HG02623 (cell line): ENCODE data around the gene GPALPP1.
"Not testable (repeated sequence)": the region's sequence is repeated elsewhere in the genome, so short reads cannot be mapped to it uniquely, and the experiment has no call there.

ENCODE experiments used
- ATAC-seq: cut with Tn5 transposase; IDR thresholded peaks from one replicate; pipeline ENCODE4 v1.9.1; 2021; ENCODE audit warnings: moderate library complexity; ENCODE audit not compliant: unreplicated experiment

The GPALPP1 gene

DNA sequence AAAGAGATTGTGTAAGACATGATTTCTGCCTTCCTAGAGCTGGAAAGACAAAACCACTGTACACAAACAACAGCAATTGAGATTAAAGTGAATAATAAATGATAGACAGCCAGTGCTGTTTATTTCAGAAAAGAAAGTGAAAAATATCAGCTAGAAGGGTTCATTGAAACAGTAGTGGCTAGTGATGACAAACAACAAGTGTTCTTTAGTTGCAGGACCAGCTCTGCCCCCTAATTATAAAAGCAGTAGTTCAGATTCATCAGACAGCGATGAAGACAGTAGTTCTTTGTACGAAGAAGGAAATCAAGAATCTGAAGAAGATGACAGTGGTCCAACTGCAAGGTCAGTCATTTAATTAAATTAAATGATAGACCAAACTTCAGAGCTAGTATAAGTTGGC lies 14.8 kb downstream of the GPALPP1 start:
- ATAC-seq, result no peak

DNA sequence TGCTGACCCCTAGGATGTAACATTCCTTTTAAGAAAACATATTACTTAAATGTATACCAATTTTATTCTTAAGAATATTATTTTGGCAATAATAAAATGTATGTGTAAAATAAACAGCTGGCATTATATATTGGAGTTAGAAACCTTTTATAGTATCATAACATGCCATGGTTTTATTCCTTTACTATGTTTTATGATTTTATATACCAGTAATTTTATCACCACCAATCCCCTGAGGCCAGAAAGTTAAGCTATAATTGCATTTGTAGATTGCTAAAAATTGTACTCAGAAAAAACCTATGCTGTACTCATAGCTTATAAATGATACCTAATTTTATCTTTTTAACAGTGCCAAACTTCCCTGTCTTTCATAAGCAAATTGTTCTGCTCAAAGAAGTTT lies 17.9 kb downstream of the GPALPP1 start:
- no peak for ATAC-seq

DNA sequence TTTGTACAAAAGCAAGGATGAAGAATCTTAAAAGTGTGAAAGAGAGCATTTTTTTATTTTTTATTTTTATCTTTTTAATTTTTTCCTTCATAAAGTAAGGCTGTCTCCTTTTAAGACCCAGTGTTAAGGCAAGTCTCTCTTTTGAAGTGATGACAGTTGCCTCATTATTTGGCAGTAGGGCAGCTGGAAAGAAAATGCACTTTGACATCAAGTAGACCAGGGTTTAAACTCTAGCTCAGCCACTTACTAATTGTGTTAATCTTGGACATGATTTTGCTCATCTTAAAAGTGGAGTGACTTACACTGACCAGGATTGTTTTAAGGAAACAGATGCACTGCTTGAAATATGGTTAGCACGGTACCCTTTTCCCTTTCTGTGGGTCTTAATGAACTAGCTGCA lies 18.5 kb downstream of the GPALPP1 start:
- ATAC-seq, result no peak

DNA sequence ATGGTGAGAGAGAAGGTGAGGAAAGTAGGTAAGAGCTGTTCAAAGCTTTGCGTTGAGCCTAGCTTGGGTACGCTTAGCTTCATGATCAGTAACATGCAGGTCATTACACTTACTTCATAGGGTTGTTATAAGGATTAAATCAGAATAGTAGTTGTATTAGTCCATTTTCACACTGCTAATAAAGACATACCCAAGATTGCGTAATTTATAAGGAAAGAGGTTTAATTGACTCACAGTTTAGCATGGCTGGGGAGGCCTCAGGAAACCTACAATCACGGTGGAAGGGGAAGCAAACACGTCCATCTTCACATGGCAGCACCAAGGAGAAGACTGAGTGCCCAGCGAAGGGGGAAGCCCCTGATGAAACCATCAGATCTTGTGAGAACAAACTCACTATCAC lies 21.9 kb downstream of the GPALPP1 start:
- no peak for ATAC-seq

DNA sequence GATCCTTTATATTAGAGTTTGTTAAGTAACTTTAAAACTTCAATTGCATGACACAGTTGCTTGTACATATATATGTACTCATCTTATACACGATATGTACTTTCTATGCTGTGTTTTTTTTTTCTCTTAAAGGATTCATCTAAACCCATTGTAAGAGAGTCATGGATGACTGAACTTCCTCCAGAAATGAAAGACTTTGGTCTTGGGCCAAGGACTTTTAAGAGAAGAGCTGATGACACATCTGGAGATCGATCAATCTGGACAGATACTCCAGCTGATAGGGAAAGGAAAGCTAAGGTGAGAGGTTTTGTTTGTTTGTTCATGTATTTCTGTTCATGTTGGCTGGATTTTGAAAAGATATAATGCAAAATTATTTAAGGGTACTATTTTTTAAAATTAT lies 26.0 kb downstream of the GPALPP1 start:
- no peak for ATAC-seq

DNA sequence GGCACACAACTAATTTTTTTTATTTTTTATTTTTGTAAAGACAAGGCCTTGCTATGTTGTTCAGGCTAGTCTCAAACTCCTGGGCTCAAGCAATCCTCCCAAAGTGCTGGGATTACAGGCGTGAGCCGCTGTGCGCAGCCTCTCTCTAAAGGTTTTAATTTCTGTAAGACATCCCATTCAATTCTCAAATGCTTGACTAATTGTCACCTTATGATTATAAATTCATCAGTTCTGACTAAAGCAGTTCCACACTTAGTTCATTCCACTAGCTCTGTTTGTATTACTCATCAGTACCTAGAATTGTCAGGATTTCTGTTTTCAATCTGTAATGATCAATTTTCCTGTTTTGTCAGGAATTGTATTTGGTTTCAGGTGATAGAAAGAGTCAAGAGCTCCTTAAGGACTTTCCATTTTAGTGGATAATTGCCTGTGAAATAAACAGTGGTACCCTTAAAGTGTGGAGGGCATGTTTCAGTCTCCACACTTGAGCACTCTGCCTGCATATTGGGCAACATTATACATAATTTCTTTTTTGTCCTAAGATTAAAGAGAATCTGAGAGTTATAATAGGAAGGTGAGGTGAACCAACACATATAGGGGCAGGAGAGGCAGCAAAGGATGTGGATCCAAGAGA lies 27.6 kb downstream of the GPALPP1 start:
- no peak for ATAC-seq

DNA sequence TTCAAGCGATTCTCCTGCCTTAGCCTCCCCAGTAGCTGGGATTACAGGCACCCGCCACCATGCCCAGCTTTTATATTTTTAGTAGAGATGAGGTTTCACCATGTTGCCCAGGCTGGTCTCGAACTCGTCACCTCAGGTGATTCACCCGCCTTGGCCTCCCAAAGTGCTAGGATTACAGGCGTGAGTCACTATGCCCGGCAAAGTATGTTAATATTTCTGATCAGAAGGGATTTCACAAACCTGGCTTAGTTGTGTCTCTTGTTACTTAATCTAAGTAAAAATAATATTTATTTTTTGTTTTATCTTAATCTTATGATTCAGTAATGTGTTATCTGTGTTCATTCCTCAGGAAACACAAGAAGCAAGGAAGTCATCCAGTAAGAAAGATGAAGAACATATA lies 30.6 kb downstream of the GPALPP1 start:
- not testable (repeated sequence) for ATAC-seq

DNA sequence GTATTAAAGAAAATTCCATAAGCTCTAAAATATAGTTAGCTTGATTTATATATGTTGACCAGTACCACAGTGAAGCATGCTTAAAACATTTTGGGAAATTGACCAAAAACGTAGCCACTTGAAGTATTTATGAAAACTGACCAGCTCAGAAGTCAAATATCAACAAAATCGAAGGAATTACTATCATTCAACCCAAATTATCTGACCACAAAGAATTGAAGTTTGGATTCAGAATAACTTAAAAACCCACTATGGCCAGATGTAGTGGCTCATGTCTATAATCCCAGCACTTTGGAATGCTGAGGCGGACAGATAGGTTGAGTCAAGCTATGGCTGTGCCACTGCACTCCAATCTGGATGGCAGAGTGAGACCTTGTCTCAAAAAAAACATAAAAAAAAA lies 31.9 kb downstream of the GPALPP1 start:
- no peak for ATAC-seq

DNA sequence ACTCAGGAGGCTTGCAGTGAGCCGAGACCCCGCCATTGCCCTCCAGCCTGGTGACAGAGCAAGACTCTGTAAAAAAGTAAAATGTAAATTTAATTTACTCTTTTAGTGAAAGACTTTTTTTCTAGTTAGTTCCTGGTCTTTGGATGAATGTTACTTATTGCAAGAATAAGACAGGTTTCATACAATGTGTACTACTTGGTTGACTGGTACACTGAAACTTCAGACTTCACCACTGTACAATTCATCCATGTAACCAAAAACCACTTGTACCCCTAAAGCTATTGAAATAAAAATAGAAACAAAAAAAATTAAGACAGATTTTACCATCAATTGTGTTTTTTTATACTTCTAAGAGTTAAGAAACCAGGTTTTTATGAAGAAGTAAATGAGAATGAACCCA lies 35.5 kb downstream of the GPALPP1 start:
- no peak for ATAC-seq

DNA sequence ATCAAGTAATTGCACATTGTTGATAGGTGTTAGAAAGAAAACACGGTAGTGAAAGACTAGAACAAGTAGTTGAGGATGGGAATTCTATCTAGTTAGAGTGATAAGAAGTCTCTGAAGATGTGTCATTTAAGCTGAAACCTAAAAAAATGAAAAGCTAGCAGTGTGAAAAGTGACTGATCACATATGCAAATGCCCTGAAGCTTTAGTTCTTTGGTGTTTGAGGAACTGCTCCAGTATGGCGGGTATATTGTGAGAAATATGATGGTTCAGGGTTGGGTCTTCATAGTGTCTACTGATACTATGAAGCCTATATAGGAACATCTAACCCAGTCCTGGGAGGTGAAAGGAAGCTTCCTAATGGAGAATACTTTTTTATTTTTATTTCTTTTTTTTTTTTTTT lies 45.0 kb downstream of the GPALPP1 start:
- ATAC-seq, result no peak

DNA sequence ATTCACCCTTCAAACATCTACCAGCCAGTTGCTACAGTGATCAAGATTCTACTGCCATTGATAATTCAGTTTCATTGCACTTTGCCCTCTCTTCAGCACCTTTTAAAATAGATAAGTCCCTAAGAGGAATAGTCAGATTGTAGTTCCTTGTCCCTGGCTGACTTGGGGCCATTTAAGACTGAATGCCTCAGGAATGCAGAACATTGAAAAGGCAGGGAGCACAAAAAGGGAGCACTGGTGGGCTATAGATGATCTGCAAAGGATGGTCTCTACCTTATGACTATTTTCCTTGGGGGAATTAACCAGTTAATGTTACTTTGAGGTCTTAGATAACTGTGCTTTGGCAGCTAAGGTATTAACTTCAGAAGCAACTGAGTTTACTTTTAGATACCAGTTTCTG lies 46.9 kb downstream of the GPALPP1 start:
- ATAC-seq, result no peak

DNA sequence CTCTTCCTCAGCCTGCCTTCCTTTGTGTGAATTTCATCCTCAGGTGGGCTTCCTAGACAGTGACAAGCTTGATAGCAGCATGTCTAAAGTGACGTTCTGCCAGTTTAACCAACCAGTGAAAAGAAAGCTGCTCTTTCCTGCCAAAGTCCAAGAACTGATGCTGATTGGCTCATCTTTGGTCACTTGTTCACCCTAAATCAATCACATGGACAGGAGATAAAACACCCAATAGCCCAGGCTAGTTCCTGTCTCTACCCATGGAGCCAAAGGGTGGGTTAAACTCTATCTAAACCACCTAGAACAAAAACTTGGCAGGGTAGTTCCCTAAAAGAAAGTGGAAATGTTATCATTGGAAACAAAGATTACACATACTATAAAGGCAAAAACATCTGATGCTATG lies 50.8 kb downstream of the GPALPP1 start:
- no peak for ATAC-seq

DNA sequence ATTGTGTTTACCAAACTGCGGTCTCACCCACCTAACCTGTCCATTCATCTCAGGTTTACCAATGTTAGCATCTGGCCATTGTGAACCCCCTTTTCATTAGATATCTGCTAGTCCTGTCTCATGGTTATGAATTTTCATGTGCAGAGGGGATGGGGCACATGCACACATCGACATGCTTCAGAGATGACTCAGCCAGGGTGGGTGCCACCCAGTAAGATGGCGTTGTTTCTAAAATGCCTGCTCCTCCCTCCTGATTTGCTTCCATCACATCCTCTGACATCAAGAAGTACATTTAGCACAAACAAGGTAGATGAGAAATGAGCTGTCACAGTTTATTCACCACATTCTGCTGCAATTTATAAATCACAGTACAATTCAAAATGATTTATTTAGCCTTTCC lies 51.3 kb downstream of the GPALPP1 start:
- no peak for ATAC-seq

DNA sequence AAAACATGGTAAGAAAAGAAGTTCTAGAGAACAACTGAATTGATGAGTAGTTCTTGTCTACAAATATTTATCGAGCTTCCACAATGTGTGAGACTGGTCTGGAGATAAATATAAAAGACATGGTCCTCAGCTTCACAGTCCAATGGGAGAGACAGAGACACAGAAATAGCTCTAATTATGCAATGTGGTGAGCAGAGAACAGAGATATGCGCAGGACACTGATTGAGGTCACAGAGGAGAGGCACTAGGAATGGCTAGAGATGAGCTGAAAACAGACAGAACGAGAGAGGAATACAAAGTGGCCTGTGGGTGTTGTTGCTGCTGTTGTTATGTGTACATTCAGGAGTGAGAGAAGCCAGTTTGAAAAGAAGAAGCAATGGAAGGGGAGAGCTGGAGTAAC lies 53.2 kb downstream of the GPALPP1 start:
- ATAC-seq, result no peak

DNA sequence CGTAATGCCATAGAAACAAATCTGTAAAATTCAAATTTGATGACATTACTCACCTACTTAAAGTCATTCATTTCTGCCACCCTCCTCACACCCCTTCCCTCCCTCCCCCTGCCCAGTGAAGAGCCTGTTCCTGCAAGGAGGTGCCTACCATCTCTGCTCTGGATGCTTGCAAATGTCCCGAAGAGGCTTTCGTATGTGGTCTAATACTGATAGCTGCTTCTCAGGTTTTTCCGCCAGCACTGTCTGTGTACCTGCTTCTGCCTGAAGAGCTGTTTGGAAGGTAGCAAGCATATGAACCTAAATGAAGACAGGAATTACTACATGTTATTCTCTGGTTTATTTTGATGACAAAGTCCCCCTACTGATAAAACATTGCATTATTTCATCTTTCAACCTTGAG lies 57.1 kb downstream of the GPALPP1 start:
- ATAC-seq, result no peak

DNA sequence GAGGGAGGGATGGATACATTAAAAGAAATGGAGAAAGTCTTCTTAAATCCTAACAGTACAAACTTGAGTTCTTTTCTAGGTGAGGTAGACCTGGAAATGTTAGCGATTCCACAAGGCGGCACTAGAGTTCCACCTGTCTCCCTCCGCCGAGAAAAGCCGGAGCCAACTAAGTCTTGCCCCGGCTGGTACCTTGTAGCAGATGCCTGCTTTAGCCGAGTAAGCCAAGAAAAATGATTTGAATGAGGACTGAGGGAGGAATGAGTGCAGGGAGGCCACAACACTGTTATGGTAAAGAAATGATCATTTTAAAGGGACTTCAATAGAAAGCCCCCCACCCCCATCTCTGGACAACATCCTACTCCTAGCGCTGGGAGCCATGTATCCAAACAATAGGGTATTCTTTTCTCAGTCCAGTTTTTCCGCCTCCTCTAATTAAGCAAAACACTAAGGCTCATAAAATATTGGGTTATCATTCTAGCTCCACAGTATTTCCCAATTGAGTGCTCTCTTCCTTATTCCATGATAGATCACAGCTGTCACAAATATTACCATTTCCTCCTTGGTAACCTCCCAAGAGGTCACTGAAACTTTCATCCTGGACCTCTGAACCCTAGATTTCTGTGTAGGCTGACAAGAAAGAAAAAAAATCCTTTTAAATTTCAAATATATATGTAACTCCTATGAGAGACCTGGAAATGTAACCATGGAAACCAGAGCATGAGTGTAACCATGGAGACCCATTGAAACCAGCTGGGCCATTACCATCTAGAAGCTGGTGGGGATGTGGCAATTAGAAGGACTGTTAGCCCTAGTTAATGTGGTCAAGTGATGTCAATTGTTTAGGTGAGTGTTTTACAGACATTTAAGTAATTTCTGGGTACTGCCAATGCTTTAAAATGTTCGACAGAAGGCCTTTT lies 58.3 kb downstream of the GPALPP1 start:
- peak; percentile 63 for ATAC-seq

DNA sequence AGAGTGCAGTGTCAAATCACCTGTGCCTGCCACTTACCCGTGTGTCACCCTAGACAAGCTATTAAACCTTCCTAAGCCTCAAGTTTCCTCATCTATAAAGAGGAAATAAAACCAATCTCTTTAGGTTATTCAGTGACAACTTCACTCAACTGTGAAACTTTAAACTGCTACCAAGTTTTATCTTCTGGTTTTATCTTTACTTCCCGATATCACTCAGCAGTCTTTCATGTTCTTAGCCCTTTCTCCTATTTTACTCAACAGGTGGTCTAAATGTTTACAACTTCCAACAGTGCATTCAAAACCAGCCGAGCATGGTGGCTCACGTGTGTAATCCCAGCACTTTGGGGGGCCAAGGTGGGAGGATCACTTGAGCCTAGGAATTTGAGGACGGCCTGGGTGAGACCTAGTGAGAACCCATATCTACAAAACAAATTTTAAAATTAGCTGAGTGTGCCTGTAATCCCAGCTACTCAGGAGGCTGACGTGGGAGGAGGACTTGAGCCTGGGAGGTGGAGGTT lies 59.6 kb downstream of the GPALPP1 start:
- no peak for ATAC-seq

DNA sequence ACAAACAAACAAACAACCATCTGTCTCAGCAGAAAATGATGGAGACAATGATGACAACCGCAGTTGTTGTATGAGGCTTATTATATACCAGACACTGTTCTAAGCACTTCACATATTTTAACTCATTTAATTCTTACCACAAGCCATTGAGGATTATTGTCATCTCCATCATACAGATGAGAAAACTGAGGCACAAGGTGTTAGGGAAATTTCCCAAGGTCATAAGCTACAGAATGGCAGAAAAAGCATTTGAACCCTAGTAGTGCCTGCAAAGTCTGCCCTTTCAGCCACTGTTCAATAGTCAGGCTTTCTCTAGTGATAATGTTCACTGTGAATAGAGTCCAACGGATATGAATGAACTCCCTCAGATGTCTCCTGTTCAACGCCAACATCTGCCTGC lies 60.1 kb downstream of the GPALPP1 start:
- ATAC-seq, result no peak

DNA sequence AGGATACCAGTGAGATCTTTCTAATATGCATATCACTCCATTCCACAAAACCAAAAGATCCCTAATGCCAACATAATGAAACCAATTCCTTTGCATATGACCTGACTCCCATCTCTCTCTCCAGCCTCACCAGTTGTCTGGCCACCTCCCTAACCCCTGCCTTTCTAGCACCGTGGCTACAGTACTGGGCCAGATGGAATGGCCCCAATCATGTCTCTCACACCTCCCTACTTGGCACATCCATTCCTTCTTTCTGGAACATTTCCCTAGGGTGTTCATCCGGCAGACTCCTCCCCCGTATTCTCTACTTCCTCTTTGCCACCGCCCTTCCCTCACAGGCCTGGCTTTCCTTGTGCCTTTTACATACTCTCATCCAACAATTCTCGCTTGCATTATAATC lies 62.0 kb downstream of the GPALPP1 start:
- no peak for ATAC-seq

DNA sequence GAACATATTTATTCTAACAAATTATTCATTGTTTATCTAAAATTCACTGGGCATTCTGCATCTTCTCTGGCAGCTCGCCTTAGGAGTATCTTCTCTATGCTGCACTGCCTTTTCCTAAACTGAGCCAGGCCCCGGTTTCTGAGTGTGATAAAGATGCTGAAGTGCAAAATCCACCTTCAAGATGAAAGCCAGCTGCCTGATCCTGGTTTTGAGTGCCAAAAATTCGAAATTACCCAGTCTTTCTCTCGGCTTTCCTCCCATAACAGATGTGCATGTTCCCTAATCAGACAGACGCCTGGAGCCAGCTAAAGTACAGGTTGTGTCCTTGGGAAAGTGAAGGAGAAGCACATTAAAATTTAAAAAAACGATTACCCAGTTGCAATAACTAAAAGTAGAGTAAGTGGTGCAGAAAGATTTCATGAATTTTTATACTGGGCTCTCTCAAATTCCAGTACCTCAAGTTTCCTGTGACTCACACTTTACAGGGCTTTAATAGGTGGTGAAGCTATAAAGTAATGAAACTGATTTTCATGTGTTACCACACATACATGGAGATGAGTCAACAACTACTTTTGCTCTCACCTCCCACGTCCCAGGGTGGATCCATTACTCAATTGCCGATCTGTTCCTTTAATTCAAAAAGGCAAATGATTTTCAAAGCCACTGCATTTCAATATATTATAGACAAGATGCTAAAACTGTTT lies 66.0 kb downstream of the GPALPP1 start:
- ATAC-seq, result peak; percentile 63

DNA sequence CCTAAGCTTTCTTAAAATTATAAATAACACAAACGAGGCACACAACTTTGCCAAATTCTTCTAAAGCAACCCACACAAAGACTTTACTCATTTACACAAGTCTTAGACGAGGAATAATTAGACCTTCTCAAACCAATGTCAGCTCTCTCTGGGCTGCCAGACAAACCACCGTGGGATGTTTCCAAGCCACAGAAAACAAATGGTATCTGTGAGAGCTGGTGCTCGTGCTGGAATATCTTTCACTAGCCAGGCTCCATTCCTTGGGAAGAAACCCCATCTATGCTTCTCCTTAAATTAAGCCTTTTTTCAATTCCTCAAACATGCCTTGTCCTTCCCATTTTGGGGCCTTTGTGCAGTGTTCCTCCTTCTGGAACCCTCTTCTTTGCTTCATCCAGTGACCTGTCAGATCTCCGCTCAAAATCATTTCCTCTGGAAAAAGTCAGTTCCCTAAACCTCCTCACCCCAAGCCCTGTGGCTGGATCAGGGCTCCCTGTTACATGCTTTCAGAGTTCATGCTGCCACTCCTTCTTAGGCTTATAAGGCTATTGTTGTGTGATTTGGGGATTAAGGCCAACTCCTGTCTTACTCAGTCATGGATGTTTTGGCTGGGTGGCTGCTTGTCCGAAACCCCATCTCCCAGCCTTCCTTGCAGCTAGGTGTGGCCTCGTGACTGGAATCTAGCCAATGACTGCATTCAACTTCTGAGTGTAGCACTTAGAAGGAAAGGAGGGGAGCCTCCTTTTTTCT lies 66.7 kb downstream of the GPALPP1 start:
- ATAC-seq, result no peak
